Parathyroid adenoma (tissue), 2 donors: ENCODE results near the gene ZYG11A.

ENCODE experiments used
- H2AFZ ChIP-seq: fragments of 300-600 bp; sonication (generic); one replicate; pipeline ENCODE4 v1.7.0; 2017; ENCODE audit warnings: antibody characterized with exemption, mild to moderate bottlenecking
- H3K27ac ChIP-seq: fragments of 300-600 bp; sonication (generic); one replicate; pipeline ENCODE4 v1.7.0; 2017
- H3K27me3 ChIP-seq: fragments of 300-600 bp; sonication (generic); one replicate; pipeline ENCODE4 v1.7.0; 2017; ENCODE audit warnings: low read length; ENCODE audit not compliant: control insufficient read depth, insufficient read depth
- H3K36me3 ChIP-seq: fragments of 300-600 bp; sonication (generic); one replicate; pipeline ENCODE4 v1.7.0; 2017; ENCODE audit warnings: low read length; ENCODE audit not compliant: control insufficient read depth, insufficient read depth
- H3K4me1 ChIP-seq: fragments of 300-600 bp; sonication (generic); one replicate; pipeline ENCODE4 v1.7.0; 2017; ENCODE audit warnings: control low read depth
- H3K4me2 ChIP-seq: fragments of 300-600 bp; sonication (generic); one replicate; pipeline ENCODE4 v1.7.0; 2017; ENCODE audit warnings: low read length
- H3K4me3 ChIP-seq: fragments of 300-600 bp; sonication (generic); one replicate; pipeline ENCODE4 v1.7.0; 2017; ENCODE audit warnings: low read depth, low read length
- H3K79me2 ChIP-seq: fragments of 300-600 bp; sonication (generic); one replicate; pipeline ENCODE4 v1.7.0; 2017; ENCODE audit warnings: control low read depth
- H3K9ac ChIP-seq: fragments of 300-600 bp; sonication (generic); one replicate; pipeline ENCODE4 v1.7.0; 2017; ENCODE audit warnings: mild to moderate bottlenecking
- H3K9me3 ChIP-seq: fragments of 300-600 bp; sonication (generic); one replicate; pipeline ENCODE4 v1.7.0; 2017; ENCODE audit warnings: low read length; ENCODE audit not compliant: control insufficient read depth
- CTCF ChIP-seq: fragments of 300-600 bp; sonication (generic); IDR thresholded peaks from one replicate; pipeline ENCODE4 v1.7.0; 2017; ENCODE audit warnings: antibody characterized with exemption, mild to moderate bottlenecking
- donor health status: primary hyperparathyroidism.

The ZYG11A gene

DNA sequence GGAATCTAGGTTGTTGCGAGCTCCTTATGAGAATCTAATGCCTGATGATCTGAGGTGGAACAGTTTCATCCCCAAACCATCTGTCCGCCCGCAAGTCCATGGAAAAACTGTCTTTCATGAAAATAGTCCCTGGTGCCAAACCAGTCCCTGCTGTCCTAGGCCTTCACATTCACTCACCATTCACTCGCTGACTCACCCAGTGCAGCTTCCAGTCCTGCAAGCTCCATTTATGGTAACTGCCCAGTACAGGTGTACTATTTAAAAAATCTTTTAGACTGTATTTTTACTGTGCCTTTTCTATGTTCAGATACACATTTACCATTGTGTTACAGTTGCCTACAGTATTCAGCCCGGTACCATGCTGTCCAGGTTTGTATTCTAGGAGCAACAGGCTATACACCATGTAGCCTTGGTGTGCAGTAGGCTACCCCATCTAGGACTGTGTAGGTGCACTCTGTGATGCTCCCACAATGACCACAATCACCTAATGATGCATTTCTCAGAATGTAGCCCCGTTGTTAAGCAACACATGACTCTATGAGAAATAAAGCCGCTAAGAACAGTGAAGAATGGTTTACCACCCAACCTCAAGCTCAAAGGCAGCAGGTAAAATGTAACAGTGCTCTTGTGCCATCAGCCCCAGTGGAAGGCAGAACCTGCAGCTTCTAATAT, 76.6 kb downstream of the ZYG11A start:
- TF ChIP-seq CTCF, result no peak
- no peaks in the 10 kb centered on the region for H3K9me3 ChIP-seq
- H3K4me1 ChIP-seq, result no peaks in the 10 kb centered on the region
- H3K36me3 ChIP-seq, result no peaks in the 10 kb centered on the region
- no peak overlapping the region for H2AFZ ChIP-seq
- H3K4me3 ChIP-seq, result no peak overlapping the region
- no peaks in the 10 kb centered on the region for H3K27me3 ChIP-seq
- no peaks in the 10 kb centered on the region for H3K79me2 ChIP-seq
- no peak overlapping the region for H3K4me2 ChIP-seq
- H3K9ac ChIP-seq, result no peak overlapping the region
- no peak overlapping the region for H3K27ac ChIP-seq

DNA sequence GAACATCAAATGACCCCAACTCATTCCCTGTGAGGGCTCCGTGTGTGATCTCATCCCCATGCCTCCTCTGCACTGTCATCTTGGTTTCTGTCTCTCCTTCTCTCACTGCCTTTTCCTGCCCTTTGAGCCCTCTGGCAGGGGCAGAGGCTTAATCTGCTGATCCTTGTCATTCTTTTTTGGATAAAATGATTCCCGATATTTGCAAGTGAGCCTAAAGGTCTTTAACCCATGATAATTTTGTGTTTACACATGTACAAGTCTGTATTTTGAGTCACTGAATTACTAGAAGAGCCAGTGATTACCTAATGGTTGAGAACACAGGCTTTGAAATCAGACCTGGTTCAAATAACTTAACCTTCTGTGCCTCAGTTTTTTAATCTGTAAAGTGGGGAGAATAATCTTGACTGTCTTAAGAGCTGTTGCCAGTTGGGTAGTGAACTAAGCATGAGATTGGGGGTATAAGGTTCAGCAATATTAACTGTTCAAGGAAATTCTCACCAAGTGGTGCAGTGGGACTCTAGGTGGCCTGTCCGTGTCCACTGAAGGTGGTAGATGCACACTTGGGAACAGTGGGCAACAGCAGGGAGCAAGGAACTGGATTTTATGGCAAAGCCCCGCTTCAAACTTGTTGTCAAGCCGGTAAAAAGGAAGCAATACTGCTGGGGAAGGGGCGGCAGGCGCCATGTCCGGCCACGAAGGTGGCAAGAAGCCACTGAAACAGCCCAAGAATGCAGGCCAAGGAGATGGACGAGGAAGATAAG, 77.3 kb downstream of the ZYG11A start:
- no peaks in the 10 kb centered on the region for H3K27me3 ChIP-seq
- TF ChIP-seq CTCF, result no peak
- H3K9me3 ChIP-seq, result no peaks in the 10 kb centered on the region
- peak overlapping the region; percentile 83 for H3K4me3 ChIP-seq
- H3K79me2 ChIP-seq, result no peaks in the 10 kb centered on the region
- no peak overlapping the region for H3K9ac ChIP-seq
- no peaks in the 10 kb centered on the region for H3K4me1 ChIP-seq
- no peaks in the 10 kb centered on the region for H3K36me3 ChIP-seq
- H2AFZ ChIP-seq, result no peak overlapping the region
- H3K4me2 ChIP-seq, result peak overlapping the region; percentile 86
- H3K27ac ChIP-seq, result peak overlapping the region; percentile 69

DNA sequence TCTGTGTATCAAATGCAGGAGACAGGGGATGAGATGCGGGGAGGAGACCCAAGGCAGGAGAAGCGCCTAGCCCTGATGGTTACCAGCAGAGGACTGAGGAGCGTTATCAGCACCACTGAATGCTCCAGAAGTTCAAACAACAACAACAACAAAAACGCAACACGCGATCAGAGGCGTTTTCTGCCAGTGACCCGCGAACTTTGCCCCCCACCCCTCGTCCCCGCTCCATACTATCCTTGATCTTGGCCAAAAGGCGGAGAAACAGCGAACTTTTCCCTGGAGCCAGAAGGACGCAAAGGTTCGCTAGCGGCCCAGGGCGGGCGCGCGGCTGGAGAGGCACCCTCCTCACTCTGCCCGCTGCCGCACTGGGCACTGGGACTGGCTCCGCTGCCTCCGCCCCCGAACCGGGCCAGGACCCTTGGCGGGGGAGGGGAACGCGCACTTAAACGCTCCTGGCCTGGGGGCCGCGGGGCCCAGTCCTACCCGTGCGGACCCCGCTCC, 78.3 kb downstream of the ZYG11A start:
- TF ChIP-seq CTCF, result no peak
- peak overlapping the region; percentile 83 for H3K4me3 ChIP-seq
- H3K4me1 ChIP-seq, result no peaks in the 10 kb centered on the region
- peak overlapping the region; percentile 86 for H3K4me2 ChIP-seq
- no peaks in the 10 kb centered on the region for H3K9me3 ChIP-seq
- H3K27me3 ChIP-seq, result no peaks in the 10 kb centered on the region
- peak overlapping the region; percentile 39 for H3K9ac ChIP-seq
- H3K27ac ChIP-seq, result peak overlapping the region; percentile 69
- peak overlapping the region; percentile 82 for H2AFZ ChIP-seq
- H3K36me3 ChIP-seq, result no peaks in the 10 kb centered on the region
- no peaks in the 10 kb centered on the region for H3K79me2 ChIP-seq

DNA sequence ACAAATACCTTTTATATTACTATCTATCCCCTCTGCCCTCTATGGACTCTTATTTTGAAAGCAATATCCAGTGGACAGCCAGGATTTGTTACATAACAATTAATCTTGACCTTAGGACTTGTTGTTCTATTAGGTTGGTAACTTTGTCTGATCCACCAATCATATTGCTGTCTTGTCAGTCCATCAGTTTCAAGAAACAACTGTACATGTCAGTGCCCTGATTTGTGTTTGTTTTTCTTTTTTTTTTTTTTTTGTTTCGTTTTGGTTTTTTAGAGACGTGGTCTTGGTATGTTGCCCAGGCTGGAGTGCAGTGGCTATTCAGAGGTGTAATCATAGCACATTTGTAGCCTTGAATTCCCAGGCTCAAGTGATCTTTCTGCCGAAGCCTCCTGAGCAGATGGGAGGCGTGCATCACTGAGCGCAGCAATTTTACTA, 83.0 kb downstream of the ZYG11A start:
- Histone ChIP-seq H3K27me3 (no peaks in the 10 kb centered on the region), H3K79me2 (peaks cover 4% of the 10 kb centered on the region), H3K4me3 (peak overlapping the region; percentile 28), H3K27ac (no peak overlapping the region), H3K9ac (no peak overlapping the region), H3K36me3 (no peaks in the 10 kb centered on the region), H3K9me3 (no peaks in the 10 kb centered on the region), H3K4me2 (peak overlapping the region; percentile 13), H3K4me1 (no peaks in the 10 kb centered on the region), H2AFZ (no peak overlapping the region)
- no peak for TF ChIP-seq CTCF
